Measurements from ENCODE around the gene PLCH2. TPM values are rescaled to one million over a fixed set of nuclear protein-coding genes. Genes with fewer than 3 reads are reported as not detected.

PLCH2 gene
- total and polyA plus RNA-seq, 9 of the 15 experiments (the other 6 are each of a cell fraction or from before 2014, with no cell fraction given), result 0.16 TPM; not detected in 8

GRCh38 chr1:2475571-2475970 is 518 bp upstream of the PLCH2 start:
- Histone ChIP-seq H3K27ac (ENCODE audit: extremely low read depth, low read depth, low read length) (no peak overlapping the region), H3K36me3 (ENCODE audit: control insufficient read depth, insufficient read depth, low read length) (no peaks in the 10 kb centered on the region), H3K4me3 (no peak overlapping the region), H2AFZ (ENCODE audit: low read depth, low read length) (no peak overlapping the region), H3K4me1 (replicated peaks in 1 of 2; ENCODE audit: control insufficient read depth in 2 of 2, insufficient read depth in 2 of 2, low read length in 2 of 2) (peaks cover 0 to 93% of the 10 kb centered on the region in 2 experiments; a peak in 2 of 5 replicates), H3K9ac (ENCODE audit: insufficient read depth in 1 of 2, low read depth in 2 of 2, low read length in 2 of 2) (no peak overlapping the region), H3K4me2 (ENCODE audit: insufficient read depth, low read length) (no peak overlapping the region), H3K9me3 (replicated peaks; ENCODE audit: control insufficient read depth, insufficient read depth, low read depth, low read length) (no peaks in the 10 kb centered on the region), H3K9me1 (ENCODE audit: control insufficient read depth, insufficient read depth, low read length) (no peaks in the 10 kb centered on the region), H3K27me3 (ENCODE audit: control insufficient read depth in 2 of 2, insufficient read depth in 2 of 2, low read length in 2 of 2) (peaks cover 9 to 80% of the 10 kb centered on the region in 2 experiments; a peak in 3 of 5 replicates), H4K20me1 (replicated peaks; ENCODE audit: control insufficient read depth, insufficient read depth, low read length) (peaks cover 25% of the 10 kb centered on the region; the same call in 1 of the 2 replicates), H3K79me2 (ENCODE audit: control insufficient read depth, insufficient read depth, low read length) (no peaks in the 10 kb centered on the region)
- in situ Hi-C loops (cut with MboI) (no loop called here), intact Hi-C loops (cut with micrococcal nuclease) (no loop called here)
- CTCF ChIA-PET (ENCODE audit: low intra/inter-chr PET ratio), result no interaction called here
- 8% methylated on average over 12 of the region's 12 CpGs for WGBS (ENCODE audit: insufficient coverage, low coverage, missing lambda C conversion rate)
- peak; percentile 72 to 89; a peak in 3 of 4 replicates for TF ChIP-seq UBTF (IDR thresholded peaks at IDR 0.05; ENCODE audit: borderline replicate concordance in 1 of 2, low read depth in 2 of 2, low read length in 2 of 2)
- no peak for TF ChIP-seq ZFP36 (IDR thresholded peaks at IDR 0.05; ENCODE audit: low read depth, low read length, partially characterized antibody)
- no peak for TF ChIP-seq ZNF146 (CRISPR knock-in tag; IDR thresholded peaks at IDR 0.05; ENCODE audit: unreplicated experiment)
- TF ChIP-seq TBP (optimal IDR thresholded peaks at IDR 0.05; ENCODE audit: low read depth, low read length), result peak; percentile 68
- no peak for ATAC-seq
- no peak for DNase-seq (ENCODE audit: extremely low read depth in 1 of 4, low spot score in 3 of 4)
- FAIRE-seq, result no peak
- POLR2A ChIA-PET, result interaction anchor here (1.0 to 1.4 kb wide), 2 partner anchors 22 to 25 kb away, joined by 3 to 9 read pairs; no protein-coding TSS in a partner anchor
- BruUV-seq (replicated peaks), result no TSS peak
